ENCODE results near the gene VWA5B1. TPM values are rescaled to one million over a fixed set of nuclear protein-coding genes. Genes with fewer than 3 reads are reported as not detected.

VWA5B1 gene
- total and polyA plus RNA-seq, 2 of the 8 experiments (the other 6 are each of a cell fraction or from before 2014, with no cell fraction given) = 0.54 to 2.3 TPM

- no peak for TF ChIP-seq RNF2 (IDR thresholded peaks at IDR 0.05; ENCODE audit: borderline replicate concordance, low read depth, low read length, missing control alignments, poor library complexity, severe bottlenecking)
- TF ChIP-seq SUZ12 (IDR thresholded peaks at IDR 0.05; ENCODE audit: low read length) = no peak
- TF ChIP-seq EZH2 (IDR thresholded peaks at IDR 0.05; ENCODE audit: low read depth, low read length, severe bottlenecking) = no peak
- TF ChIP-seq KDM1A (IDR thresholded peaks at IDR 0.05; ENCODE audit: borderline replicate concordance, low read length) = no peak
Measured at GRCh38 chr1:20265250-20265649, 25.4 kb upstream of the VWA5B1 start (continued).

Data from H1 (cell line).